Measurements from ENCODE around the gene TTYH2. TPM values are rescaled to one million over a fixed set of nuclear protein-coding genes. Genes with fewer than 3 reads are reported as not detected.

The TTYH2 gene
- total RNA-seq, 1 experiment from 2014 or later, result 5.4 TPM

- peaks cover 31% of the 10 kb centered on the region for H3K27me3 Mint-ChIP-seq (ENCODE audit: insufficient read depth, unreplicated experiment)
- intact Hi-C loops (cut with micrococcal nuclease; ENCODE audit: unreplicated experiment), result loop anchor here (1.0 to 10.0 kb wide), 5 partner anchors 86 to 747 kb away; no protein-coding TSS in a partner anchor
- ChIA-PET CTCF (interaction anchor here (0.6 to 1.6 kb wide), 2 partner anchors 86 to 402 kb away, joined by 3 read pairs; no protein-coding TSS in a partner anchor), POLR2A (no interaction called here)
- no peaks in the 10 kb centered on the region for H3K9me3 Mint-ChIP-seq (ENCODE audit: unreplicated experiment)
- peaks cover 4% of the 10 kb centered on the region for H3K36me3 Mint-ChIP-seq (ENCODE audit: insufficient read depth, unreplicated experiment)
- BruUV-seq (replicated peaks), result no TSS peak
- Histone ChIP-seq H3K27me3 (replicated peaks; ENCODE audit: control insufficient read depth, insufficient read depth, low read length) (no peaks in the 10 kb centered on the region; the same call in none of the 2 replicates), H3K9me3 (no peaks in the 10 kb centered on the region), H3K4me1 (no peaks in the 10 kb centered on the region), H3K36me3 (ENCODE audit: control insufficient read depth, insufficient read depth, low read length) (no peaks in the 10 kb centered on the region), H3K4me3 (ENCODE audit: low read depth, low read length) (no peak overlapping the region)
- no peaks in the 10 kb centered on the region for H3K4me1 Mint-ChIP-seq (ENCODE audit: low read depth, unreplicated experiment)
- peak; percentile 71 to 78 for DNase-seq
- peak; percentile 94 to 98 for TF ChIP-seq CTCF (IDR thresholded peaks at IDR 0.05; ENCODE audit: insufficient read depth in 1 of 2, low read depth in 1 of 2, low read length in 1 of 2, severe bottlenecking in 1 of 2, unreplicated experiment in 1 of 2)
- no peak overlapping the region for H3K27ac Mint-ChIP-seq (ENCODE audit: unreplicated experiment)
- no peak overlapping the region for H3K4me3 Mint-ChIP-seq (ENCODE audit: unreplicated experiment)
Observed at GRCh38 chr17:74176546-74177001, 36.8 kb upstream of the TTYH2 start.

GRCh38 chr17:74177018-74177450, 36.3 kb upstream of the TTYH2 start:
- peaks cover 31% of the 10 kb centered on the region for H3K27me3 Mint-ChIP-seq (ENCODE audit: insufficient read depth, unreplicated experiment)
- BruUV-seq (replicated peaks), result no TSS peak
- no peak for DNase-seq
- H3K4me1 ChIP-seq, result no peaks in the 10 kb centered on the region
- no peaks in the 10 kb centered on the region; the same call in none of the 2 replicates for H3K27me3 ChIP-seq (replicated peaks; ENCODE audit: control insufficient read depth, insufficient read depth, low read length)
- H3K4me3 ChIP-seq (ENCODE audit: low read depth, low read length), result no peak overlapping the region
- ChIA-PET POLR2A (no interaction called here), CTCF (interaction anchor here (1.6 kb wide), 1 partner anchor 87 kb away, joined by 3 read pairs; no protein-coding TSS in a partner anchor)
- peaks cover 4% of the 10 kb centered on the region for H3K36me3 Mint-ChIP-seq (ENCODE audit: insufficient read depth, unreplicated experiment)
- intact Hi-C loops (cut with micrococcal nuclease; ENCODE audit: unreplicated experiment), result loop anchor here (2.0 to 10.0 kb wide), 2 partner anchors 86 to 462 kb away; no protein-coding TSS in a partner anchor
- H3K27ac Mint-ChIP-seq (ENCODE audit: unreplicated experiment), result no peak overlapping the region
- no peaks in the 10 kb centered on the region for H3K9me3 Mint-ChIP-seq (ENCODE audit: unreplicated experiment)
- no peak for TF ChIP-seq CTCF (IDR thresholded peaks at IDR 0.05; ENCODE audit: insufficient read depth in 1 of 2, low read depth in 1 of 2, low read length in 1 of 2, severe bottlenecking in 1 of 2, unreplicated experiment in 1 of 2)
- no peaks in the 10 kb centered on the region for H3K4me1 Mint-ChIP-seq (ENCODE audit: low read depth, unreplicated experiment)
- no peak overlapping the region for H3K4me3 Mint-ChIP-seq (ENCODE audit: unreplicated experiment)
- H3K9me3 ChIP-seq, result no peaks in the 10 kb centered on the region
- no peaks in the 10 kb centered on the region for H3K36me3 ChIP-seq (ENCODE audit: control insufficient read depth, insufficient read depth, low read length)

- DNase-seq, result no peak
- intact Hi-C loops (cut with micrococcal nuclease; ENCODE audit: unreplicated experiment), result loop anchor here (10.0 kb wide), 1 partner anchor 465 kb away; no protein-coding TSS in a partner anchor
- H3K9me3 Mint-ChIP-seq (ENCODE audit: unreplicated experiment), result no peaks in the 10 kb centered on the region
- no TSS peak for BruUV-seq (replicated peaks)
- Histone ChIP-seq H3K9me3 (no peaks in the 10 kb centered on the region), H3K27me3 (replicated peaks; ENCODE audit: control insufficient read depth, insufficient read depth, low read length) (no peaks in the 10 kb centered on the region; the same call in none of the 2 replicates), H3K4me3 (ENCODE audit: low read depth, low read length) (no peak overlapping the region), H3K36me3 (ENCODE audit: control insufficient read depth, insufficient read depth, low read length) (no peaks in the 10 kb centered on the region), H3K4me1 (no peaks in the 10 kb centered on the region)
- H3K4me3 Mint-ChIP-seq (ENCODE audit: unreplicated experiment), result no peak overlapping the region
- peaks cover 25% of the 10 kb centered on the region for H3K27me3 Mint-ChIP-seq (ENCODE audit: insufficient read depth, unreplicated experiment)
- peaks cover 4% of the 10 kb centered on the region for H3K36me3 Mint-ChIP-seq (ENCODE audit: insufficient read depth, unreplicated experiment)
- ChIA-PET POLR2A (no interaction called here), CTCF (interaction anchor here (1.0 kb wide), 1 partner anchor 20 kb away, joined by 3 read pairs; no protein-coding TSS in a partner anchor)
- H3K4me1 Mint-ChIP-seq (ENCODE audit: low read depth, unreplicated experiment), result no peaks in the 10 kb centered on the region
- TF ChIP-seq CTCF (IDR thresholded peaks at IDR 0.05; ENCODE audit: insufficient read depth in 1 of 2, low read depth in 1 of 2, low read length in 1 of 2, severe bottlenecking in 1 of 2, unreplicated experiment in 1 of 2), result no peak
- no peak overlapping the region for H3K27ac Mint-ChIP-seq (ENCODE audit: unreplicated experiment)
Observed at GRCh38 chr17:74179576-74179975, 33.8 kb upstream of the TTYH2 start.
